Left ventricle myocardium inferior (tissue), 1 donor: Measurements from ENCODE around the gene SUSD1. TPM values are rescaled to one million over a fixed set of nuclear protein-coding genes. Genes with fewer than 3 reads are reported as not detected.
"Not testable (repeated sequence)": the region's sequence is repeated elsewhere in the genome, so short reads cannot be mapped to it uniquely, and the experiment has no call there.

Experiments used
- DNase-seq: peaks from one replicate; pipeline ENCODE4 v3.0.0-alpha.2; 2020
- H3K27ac ChIP-seq: fragments of 200-600 bp; replicated peaks from 2 replicates; pipeline ENCODE4 v1.8.0; 2021
- H3K27me3 ChIP-seq: fragments of 200-600 bp; 2 replicates; pipeline ENCODE4 v1.8.0; 2021; ENCODE audit warnings: low read depth
- H3K36me3 ChIP-seq: fragments of 200-600 bp; 2 replicates; pipeline ENCODE4 v1.8.0; 2021
- H3K4me1 ChIP-seq: fragments of 200-600 bp; 2 replicates; pipeline ENCODE4 v1.8.0; 2021
- H3K4me3 ChIP-seq: fragments of 200-600 bp; 2 replicates; pipeline ENCODE4 v1.8.0; 2021; ENCODE audit warnings: mild to moderate bottlenecking, moderate library complexity
- H3K9me3 ChIP-seq: fragments of 200-600 bp; replicated peaks from 2 replicates; pipeline ENCODE4 v1.8.0; 2021
- intact Hi-C: fragments of 100-400 bp; cut with micrococcal nuclease; formaldehyde crosslinking; loops from one replicate; pipeline ENCODE4 v1.11.0; 2022
- total RNA-seq: library from RNA; stranded (reverse); fragmentation: NEBNext Ultra II Directional; extraction: Animal tissue kit (Norgen Biotek cat#: 25700); gene quantifications from one replicate; pipeline ENCODE4 v1.2.1, GENCODE V29; 2021
- TF ChIP-seq, protein P1 (sequence below): fragments of 200-600 bp; IDR thresholded peaks from 2 replicates; pipeline ENCODE4 v1.8.0; 2021; ENCODE audit warnings: antibody characterized with exemption, mild to moderate bottlenecking, borderline replicate concordance
- donor health status: DM: no; HTN: yes; CAD: no; lungs with severe emphysema.

SUSD1 gene
- total RNA-seq, 1 donor from 2014 or later = 5.1 TPM

DNA sequence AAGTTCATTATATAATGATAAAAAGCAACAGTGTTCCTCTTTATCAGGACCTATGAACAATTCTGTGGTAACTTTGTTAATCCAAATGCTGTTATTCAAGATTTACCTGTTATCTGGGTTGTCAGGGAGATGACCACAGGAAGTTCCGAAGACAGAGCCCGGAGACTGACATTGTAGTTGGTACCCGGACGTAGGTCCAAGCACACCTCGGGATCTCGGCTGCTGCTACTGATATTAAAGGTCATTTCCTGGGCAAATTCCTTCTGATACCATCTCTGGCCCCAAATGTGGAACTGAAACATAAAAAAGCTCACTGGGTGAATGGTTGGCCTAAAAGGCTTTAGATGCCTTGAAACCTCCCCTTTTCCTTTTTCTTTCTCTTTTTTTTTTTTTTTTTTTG is 96.7 kb downstream of the SUSD1 start:
- TF ChIP-seq, protein P1, sequence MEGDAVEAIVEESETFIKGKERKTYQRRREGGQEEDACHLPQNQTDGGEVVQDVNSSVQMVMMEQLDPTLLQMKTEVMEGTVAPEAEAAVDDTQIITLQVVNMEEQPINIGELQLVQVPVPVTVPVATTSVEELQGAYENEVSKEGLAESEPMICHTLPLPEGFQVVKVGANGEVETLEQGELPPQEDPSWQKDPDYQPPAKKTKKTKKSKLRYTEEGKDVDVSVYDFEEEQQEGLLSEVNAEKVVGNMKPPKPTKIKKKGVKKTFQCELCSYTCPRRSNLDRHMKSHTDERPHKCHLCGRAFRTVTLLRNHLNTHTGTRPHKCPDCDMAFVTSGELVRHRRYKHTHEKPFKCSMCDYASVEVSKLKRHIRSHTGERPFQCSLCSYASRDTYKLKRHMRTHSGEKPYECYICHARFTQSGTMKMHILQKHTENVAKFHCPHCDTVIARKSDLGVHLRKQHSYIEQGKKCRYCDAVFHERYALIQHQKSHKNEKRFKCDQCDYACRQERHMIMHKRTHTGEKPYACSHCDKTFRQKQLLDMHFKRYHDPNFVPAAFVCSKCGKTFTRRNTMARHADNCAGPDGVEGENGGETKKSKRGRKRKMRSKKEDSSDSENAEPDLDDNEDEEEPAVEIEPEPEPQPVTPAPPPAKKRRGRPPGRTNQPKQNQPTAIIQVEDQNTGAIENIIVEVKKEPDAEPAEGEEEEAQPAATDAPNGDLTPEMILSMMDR = no peak
- intact Hi-C loops = loop anchor here (10.0 kb wide), 1 partner anchor 184 kb away; the partner anchor contains the start of gene UGCG
- Histone ChIP-seq H3K27ac (peak overlapping the region; percentile 41), H3K27me3 (no peaks in the 10 kb centered on the region), H3K36me3 (peaks cover 3% of the 10 kb centered on the region), H3K4me1 (peaks cover 41% of the 10 kb centered on the region), H3K9me3 (no peaks in the 10 kb centered on the region), H3K4me3 (no peak overlapping the region)
- DNase-seq = no peak

DNA sequence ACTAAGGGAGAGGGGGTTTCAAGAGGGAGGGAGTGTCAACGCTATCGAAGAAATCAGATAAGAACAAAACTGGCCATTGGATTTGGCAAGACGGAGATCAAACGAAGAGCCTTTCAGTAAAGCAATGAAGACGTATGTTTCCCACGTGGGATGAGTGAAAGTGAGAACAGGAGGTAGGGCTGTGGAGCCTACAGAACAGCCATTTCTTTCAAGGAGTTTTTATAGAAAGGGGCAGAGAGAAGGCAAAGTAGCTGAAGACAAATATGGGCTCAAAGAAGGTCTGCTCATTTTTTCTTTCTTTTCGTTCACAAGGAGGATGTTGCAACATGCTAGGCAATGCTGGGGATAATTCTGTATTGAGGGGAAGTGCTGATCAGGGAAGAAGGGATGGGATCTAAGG is 98.3 kb downstream of the SUSD1 start:
- no peak overlapping the region for H3K27ac ChIP-seq
- intact Hi-C loops = loop anchor here (10.0 kb wide), 1 partner anchor 182 kb away; the partner anchor contains the start of gene UGCG
- no peak for DNase-seq
- TF ChIP-seq, protein P1 = no peak
- peaks cover 53% of the 10 kb centered on the region for H3K4me1 ChIP-seq
- peaks cover 3% of the 10 kb centered on the region for H3K36me3 ChIP-seq
- H3K4me3 ChIP-seq = no peak overlapping the region
- no peaks in the 10 kb centered on the region for H3K27me3 ChIP-seq
- H3K9me3 ChIP-seq = no peaks in the 10 kb centered on the region

DNA sequence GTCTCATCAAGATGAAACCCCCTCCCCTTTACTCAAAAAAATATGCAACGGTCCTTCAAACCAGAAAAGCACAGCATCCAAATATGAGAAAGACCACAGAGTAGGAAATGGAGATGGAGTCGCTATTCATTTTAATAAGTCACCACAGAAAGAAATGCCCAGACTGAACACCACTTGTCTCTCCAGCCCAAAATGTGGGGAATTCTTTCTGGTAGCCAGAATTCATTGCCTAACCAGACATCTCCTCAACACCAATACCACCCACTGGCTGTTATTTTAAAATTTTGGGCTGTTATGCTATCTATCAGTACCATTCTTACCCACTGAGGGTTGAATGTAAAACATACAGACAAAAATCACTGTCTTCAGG is 100.1 kb downstream of the SUSD1 start:
- intact Hi-C loops = loop anchor here (2.0 to 10.0 kb wide), 2 partner anchors 180 to 314 kb away; partner anchors contain the start of gene UGCG
- peaks cover 3% of the 10 kb centered on the region for H3K36me3 ChIP-seq
- DNase-seq = no peak
- H3K4me1 ChIP-seq = peaks cover 53% of the 10 kb centered on the region
- no peaks in the 10 kb centered on the region for H3K27me3 ChIP-seq
- H3K4me3 ChIP-seq = peak overlapping the region; percentile 32
- peak overlapping the region; percentile 76 for H3K27ac ChIP-seq
- TF ChIP-seq, protein P1 = peak; percentile 25
- H3K9me3 ChIP-seq = no peaks in the 10 kb centered on the region

DNA sequence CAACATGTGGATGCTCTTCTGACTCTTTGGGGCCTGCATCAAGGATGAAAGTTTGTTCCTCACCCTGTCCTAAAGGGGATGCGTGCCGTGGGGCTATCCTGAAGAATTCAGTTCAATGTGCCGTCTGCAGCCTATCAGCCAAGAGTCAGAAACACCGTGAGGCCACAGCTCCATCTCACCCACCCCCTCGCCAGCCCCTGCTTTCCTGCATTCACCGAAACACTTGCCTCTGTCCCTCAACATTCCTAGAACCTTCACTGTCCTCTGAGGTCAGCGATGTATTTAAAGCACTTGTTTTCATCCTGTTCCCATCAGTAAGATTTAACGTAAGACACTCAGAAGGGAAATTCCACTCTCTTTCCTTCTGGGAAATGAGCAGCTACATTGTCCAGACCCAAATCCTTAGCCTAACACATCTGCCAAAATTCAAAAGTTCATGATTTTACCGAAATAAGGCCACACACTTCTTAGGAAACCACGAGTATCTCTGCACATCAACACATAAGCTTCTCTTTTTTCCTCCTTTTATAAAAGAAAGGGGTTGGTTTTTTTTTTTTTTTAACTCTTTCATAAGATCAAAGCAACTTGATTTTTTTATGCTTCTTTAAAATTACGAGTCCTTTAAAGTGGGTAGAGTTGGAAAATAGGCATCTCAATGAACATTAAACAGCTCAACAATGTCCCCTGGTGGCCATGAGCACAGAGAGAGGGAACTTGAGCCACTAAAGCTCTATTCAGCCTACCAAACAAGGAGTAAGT is 100.7 kb downstream of the SUSD1 start:
- intact Hi-C loops = loop anchor here (2.0 to 10.0 kb wide), 2 partner anchors 180 to 314 kb away; partner anchors contain the start of gene UGCG
- peak overlapping the region; percentile 32 for H3K4me3 ChIP-seq
- no peaks in the 10 kb centered on the region for H3K27me3 ChIP-seq
- DNase-seq = peak; percentile 28
- peaks cover 50% of the 10 kb centered on the region for H3K4me1 ChIP-seq
- H3K36me3 ChIP-seq = no peaks in the 10 kb centered on the region
- H3K9me3 ChIP-seq = no peaks in the 10 kb centered on the region
- TF ChIP-seq, protein P1 = peak; percentile 95
- peak overlapping the region; percentile 76 for H3K27ac ChIP-seq

DNA sequence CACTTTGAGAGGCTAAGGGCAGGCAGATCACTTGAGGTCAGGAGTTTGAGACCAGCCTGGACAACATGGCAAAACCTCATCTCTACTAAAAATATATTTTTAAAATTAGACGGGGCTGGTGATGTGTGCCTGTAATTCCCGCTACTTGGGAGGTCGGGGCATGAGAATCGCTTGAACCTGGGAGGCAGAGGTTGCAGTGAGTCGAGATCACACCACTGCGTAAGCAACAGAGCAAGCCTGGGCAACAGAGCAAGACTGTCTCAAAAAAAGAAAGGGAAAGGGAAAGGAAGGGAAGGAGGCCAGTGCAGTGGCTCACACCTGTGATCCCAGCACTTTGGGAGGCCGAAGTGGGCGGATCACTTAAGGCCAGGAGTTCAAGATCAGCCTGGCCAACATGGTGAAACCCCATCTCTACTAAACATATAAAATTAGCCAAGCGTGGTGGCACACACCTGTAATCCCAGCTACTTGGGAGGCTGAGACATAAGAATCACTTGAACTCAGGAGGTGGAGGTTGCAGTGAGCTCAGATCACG is 101.4 kb downstream of the SUSD1 start:
- Histone ChIP-seq H3K4me1 (peaks cover 43% of the 10 kb centered on the region), H3K27ac (peak overlapping the region; percentile 76)
- H3K4me3 ChIP-seq, H3K27me3 ChIP-seq, H3K36me3 ChIP-seq, H3K9me3 ChIP-seq, DNase-seq: not testable (repeated sequence)
- intact Hi-C loops = loop anchor here (2.0 to 10.0 kb wide), 2 partner anchors 179 to 313 kb away; partner anchors contain the start of gene UGCG
